Glomerular visceral epithelial cell (primary cell): ENCODE results near the gene LRR1.
"Not testable (repeated sequence)": the region's sequence is repeated elsewhere in the genome, so short reads cannot be mapped to it uniquely, and the experiment has no call there.

ENCODE experiments used
- DNase-seq: peaks from one replicate; pipeline ENCODE4 v3.0.0-alpha.2; 2016; ENCODE audit errors: extremely low spot score

LRR1 gene

GRCh38 chr14:49623941-49624839 lies 25.4 kb downstream of the LRR1 start:
- no peak for DNase-seq

- peak; percentile 95 for DNase-seq
Observed at GRCh38 chr14:49633640-49634546, 35.2 kb downstream of the LRR1 start.

DNA sequence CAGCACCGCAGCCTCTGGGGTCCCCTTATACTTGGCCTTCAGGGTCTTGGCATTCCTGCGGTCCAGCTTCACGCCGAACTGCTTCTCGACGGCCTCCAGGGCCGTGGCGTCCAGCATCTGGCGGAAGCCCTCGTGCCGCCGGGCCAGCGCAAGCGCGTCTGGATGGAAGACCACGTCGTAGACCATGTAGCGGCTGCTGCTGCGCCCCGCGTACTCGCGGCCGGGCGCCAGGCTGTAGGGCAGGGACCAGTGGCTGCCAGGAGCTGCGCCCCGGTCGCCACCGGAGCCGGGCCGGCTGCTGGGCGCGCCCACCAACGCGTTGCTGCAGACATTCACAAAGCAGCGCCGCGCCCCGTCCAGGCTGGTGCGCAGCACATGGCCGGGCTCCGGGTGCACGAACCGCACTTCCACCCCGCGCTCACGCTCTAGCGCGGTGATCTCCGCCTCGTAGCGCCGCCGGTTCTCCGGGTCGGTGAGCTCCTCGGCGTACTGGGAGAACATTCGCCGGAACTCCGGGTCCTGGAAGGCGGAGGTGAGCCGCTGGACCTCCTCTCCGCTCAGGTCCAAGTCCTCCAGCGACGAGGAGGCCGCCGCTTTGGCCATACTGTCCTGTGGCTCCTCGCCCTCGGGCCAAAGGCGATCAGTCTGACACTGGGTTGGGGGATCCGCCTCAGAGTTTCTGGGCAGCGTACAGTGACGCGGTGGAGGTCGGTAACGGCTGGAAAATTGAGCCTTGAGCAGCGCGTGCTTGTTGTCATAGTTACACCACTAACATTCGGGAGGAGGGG lies 36.0 kb downstream of the LRR1 start, which contains the start of gene DNAAF2:
Gene DNAAF2 (minus strand): TSS at position 698 of the 788 bp plus-strand sequence. CDS start 95 bp downstream, at position 603.
- DNase-seq, result peak; percentile 75

DNA sequence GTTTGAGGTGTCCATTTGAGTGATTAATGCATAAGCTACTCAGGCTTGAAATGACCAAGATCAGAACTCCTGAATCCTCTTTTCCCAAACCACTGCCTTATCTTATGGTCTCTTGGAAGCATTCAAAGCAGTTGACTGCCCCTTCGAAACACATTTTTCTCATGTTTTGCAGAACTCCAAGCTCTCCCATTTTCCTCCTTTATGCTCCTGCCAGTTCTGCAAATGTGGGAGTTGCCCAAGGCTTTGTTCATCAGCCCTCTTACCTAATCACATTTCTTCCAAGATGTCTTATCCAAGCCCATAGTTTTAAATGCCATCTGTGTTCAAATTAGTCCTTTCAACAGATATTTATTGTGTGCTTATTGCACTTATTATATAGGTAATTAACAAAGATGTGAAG lies 38.1 kb downstream of the LRR1 start:
- DNase-seq, result no peak

- DNase-seq, result no peak
Observed at GRCh38 chr14:49637534-49638078, 38.9 kb downstream of the LRR1 start.

- DNase-seq, result no peak
Observed at GRCh38 chr14:49640540-49641417, 42.0 kb downstream of the LRR1 start.

- peak; percentile 75 for DNase-seq
Observed at GRCh38 chr14:49641697-49642129, 43.0 kb downstream of the LRR1 start.

DNA sequence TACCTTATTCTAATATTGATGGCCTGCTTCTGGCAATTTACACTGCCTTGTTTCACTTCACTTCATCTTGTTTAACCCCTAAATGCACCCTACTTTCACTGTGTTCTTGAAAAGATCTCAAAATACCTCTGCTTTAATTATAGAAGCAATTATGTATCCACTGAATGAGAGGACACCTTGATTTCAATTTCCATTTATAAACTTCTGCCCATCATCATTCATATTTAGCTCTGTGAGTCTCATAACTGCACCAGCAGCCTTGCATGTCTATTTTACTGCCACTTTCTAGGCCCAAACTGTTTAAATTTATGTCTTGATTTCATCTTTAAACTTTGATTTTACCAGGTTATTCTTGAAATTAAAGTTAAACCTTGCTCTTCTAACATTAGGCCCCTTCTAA lies 43.4 kb downstream of the LRR1 start:
- DNase-seq, result no peak

DNA sequence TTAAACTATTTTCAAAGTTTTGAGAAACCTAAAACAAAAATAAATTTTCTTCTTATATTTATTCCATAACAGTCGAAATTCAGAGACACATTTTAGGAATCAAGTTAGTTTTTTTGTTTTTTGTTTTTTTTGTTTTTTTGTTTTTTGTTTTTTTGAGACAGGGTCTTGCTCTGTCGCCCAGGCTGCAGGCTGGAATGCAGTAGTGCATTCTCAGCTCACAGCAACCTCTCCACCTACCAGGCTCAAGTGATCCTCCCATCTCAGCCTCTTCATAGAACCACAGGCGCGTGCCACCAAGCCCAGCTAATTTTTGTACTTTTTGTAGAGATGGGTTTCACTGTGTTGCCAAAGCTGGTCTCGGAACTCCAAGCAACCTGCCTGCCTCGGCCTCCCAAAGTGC lies 54.8 kb downstream of the LRR1 start:
- DNase-seq, result no peak

DNA sequence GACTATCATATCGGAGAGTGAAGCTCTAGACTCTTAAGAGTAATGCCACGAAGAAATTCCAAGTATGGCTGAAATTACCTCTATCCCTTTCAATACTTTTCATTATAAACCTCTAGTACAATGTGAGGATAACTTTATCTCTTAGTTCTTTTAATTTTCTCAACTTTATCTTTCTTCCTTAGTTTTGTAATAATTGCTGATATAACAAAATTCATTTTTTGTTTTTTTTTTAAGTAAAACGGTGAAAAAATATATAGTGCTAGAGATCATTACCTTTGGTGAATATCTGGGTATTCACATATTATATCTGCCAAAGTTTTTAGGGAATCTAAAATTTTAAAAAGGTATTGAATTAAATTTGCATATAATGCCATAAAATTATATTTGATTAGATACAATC lies 55.8 kb downstream of the LRR1 start:
- no peak for DNase-seq

DNA sequence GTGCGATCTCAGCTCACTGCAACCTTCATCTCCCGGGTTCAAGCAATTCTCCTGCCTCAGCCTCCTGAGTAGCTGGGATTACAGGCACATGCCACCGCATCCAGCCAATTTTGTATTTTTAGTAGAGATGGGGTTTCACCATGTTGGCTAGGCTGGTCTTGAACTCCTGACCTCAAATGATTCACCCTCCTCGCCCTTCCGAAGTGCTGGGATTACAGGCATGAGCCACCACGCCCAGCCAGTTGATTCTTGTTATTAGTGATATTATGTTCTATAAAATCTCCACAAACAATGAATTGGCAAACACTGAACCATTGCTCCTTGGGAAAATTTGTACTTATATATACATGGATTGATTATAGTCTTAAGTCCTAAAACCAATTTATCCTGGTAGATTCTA lies 58.8 kb downstream of the LRR1 start:
- DNase-seq, result not testable (repeated sequence)

DNA sequence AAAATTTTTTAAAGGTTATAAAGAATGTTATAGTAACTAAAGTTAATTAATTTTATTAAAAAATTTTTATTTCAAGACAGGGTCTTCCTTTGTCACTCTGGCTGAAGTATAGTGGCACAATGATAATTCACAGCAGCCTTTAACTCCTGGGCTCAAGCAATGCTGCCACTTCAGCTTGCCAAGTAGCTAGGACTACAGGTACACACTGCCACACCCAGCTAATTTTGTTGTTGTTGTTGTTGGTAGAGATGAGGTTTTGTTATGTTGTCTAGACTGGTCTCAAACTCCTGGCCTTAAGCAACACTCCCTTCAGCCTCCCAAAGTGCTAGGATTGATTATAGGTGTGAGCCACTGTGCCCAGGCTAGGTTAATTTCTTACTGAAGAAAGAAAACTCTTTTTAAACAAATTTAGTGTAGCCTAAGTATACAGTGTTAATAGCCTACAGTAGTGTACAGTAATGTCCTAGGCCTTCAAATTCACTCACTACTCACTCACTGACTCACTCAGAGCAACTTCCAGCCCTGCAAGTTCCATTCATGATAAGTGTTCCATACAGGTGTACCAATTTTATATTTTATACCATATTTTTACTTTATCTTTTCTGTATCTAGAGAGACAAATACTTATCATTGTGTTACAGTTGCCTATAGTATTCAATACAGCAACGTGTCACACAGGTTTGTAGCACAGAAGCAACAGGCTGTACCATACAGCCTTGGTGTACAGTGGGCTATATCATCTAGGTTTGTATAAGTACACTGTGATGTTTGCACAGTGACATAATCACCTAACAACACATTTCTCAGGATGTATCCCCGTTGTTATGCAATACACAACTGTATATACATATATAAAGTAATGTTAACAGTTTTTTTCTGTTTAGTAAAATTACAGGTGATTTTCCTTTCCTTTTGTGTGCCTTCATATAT lies 61.1 kb downstream of the LRR1 start:
- no peak for DNase-seq
